ENCODE results near the gene FRMD4A.

FRMD4A gene

GRCh38 chr10:14003517-14004184, 327.1 kb downstream of the FRMD4A start:
- Histone ChIP-seq H3K36me3 (ENCODE audit: control insufficient read depth, insufficient read depth, low read length) (no peaks in the 10 kb centered on the region), H3K27me3 (replicated peaks; ENCODE audit: control insufficient read depth, insufficient read depth, low read length, poor library complexity, severe bottlenecking) (no peaks in the 10 kb centered on the region), H3K9me3 (ENCODE audit: control insufficient read depth, low read length) (no peaks in the 10 kb centered on the region), H3K27ac (ENCODE audit: insufficient read depth, low read length, poor library complexity, severe bottlenecking) (no peak overlapping the region), H3K4me3 (ENCODE audit: insufficient read depth, low read depth, low read length, poor library complexity, severe bottlenecking) (no peak overlapping the region), H3K4me1 (ENCODE audit: control insufficient read depth, insufficient read depth, low read length, poor library complexity, severe bottlenecking) (peaks cover 17% of the 10 kb centered on the region)
- DNase-seq: no peak

- no peak for DNase-seq
- H3K4me1 ChIP-seq (ENCODE audit: control insufficient read depth, insufficient read depth, low read length, poor library complexity, severe bottlenecking): peaks cover 12% of the 10 kb centered on the region
- no peaks in the 10 kb centered on the region for H3K9me3 ChIP-seq (ENCODE audit: control insufficient read depth, low read length)
- H3K4me3 ChIP-seq (ENCODE audit: insufficient read depth, low read depth, low read length, poor library complexity, severe bottlenecking): no peak overlapping the region
- no peaks in the 10 kb centered on the region for H3K36me3 ChIP-seq (ENCODE audit: control insufficient read depth, insufficient read depth, low read length)
- no peak overlapping the region for H3K27ac ChIP-seq (ENCODE audit: insufficient read depth, low read length, poor library complexity, severe bottlenecking)
- H3K27me3 ChIP-seq (replicated peaks; ENCODE audit: control insufficient read depth, insufficient read depth, low read length, poor library complexity, severe bottlenecking): no peaks in the 10 kb centered on the region
Observed at GRCh38 chr10:14001298-14002040, 329.3 kb downstream of the FRMD4A start.

- Histone ChIP-seq H3K27ac (ENCODE audit: insufficient read depth, low read length, poor library complexity, severe bottlenecking) (no peak overlapping the region), H3K4me1 (ENCODE audit: control insufficient read depth, insufficient read depth, low read length, poor library complexity, severe bottlenecking) (peaks cover 7% of the 10 kb centered on the region), H3K36me3 (ENCODE audit: control insufficient read depth, insufficient read depth, low read length) (no peaks in the 10 kb centered on the region), H3K4me3 (ENCODE audit: insufficient read depth, low read depth, low read length, poor library complexity, severe bottlenecking) (no peak overlapping the region), H3K27me3 (replicated peaks; ENCODE audit: control insufficient read depth, insufficient read depth, low read length, poor library complexity, severe bottlenecking) (no peaks in the 10 kb centered on the region), H3K9me3 (ENCODE audit: control insufficient read depth, low read length) (no peaks in the 10 kb centered on the region)
- no peak for DNase-seq
Observed at GRCh38 chr10:13998163-13998835, 332.4 kb downstream of the FRMD4A start.

- H3K36me3 ChIP-seq (ENCODE audit: control insufficient read depth, insufficient read depth, low read length): no peaks in the 10 kb centered on the region
- H3K27me3 ChIP-seq (replicated peaks; ENCODE audit: control insufficient read depth, insufficient read depth, low read length, poor library complexity, severe bottlenecking): no peaks in the 10 kb centered on the region
- H3K9me3 ChIP-seq (ENCODE audit: control insufficient read depth, low read length): no peaks in the 10 kb centered on the region
- H3K4me3 ChIP-seq (ENCODE audit: insufficient read depth, low read depth, low read length, poor library complexity, severe bottlenecking): no peak overlapping the region
- DNase-seq: no peak
- H3K4me1 ChIP-seq (ENCODE audit: control insufficient read depth, insufficient read depth, low read length, poor library complexity, severe bottlenecking): peaks cover 3% of the 10 kb centered on the region
- no peak overlapping the region for H3K27ac ChIP-seq (ENCODE audit: insufficient read depth, low read length, poor library complexity, severe bottlenecking)
Observed at GRCh38 chr10:13997650-13998049, 333.1 kb downstream of the FRMD4A start.

GRCh38 chr10:13994932-13995331, 335.8 kb downstream of the FRMD4A start:
- no peak for DNase-seq
- H3K4me1 ChIP-seq (ENCODE audit: control insufficient read depth, insufficient read depth, low read length, poor library complexity, severe bottlenecking): peaks cover 3% of the 10 kb centered on the region
- no peak overlapping the region for H3K27ac ChIP-seq (ENCODE audit: insufficient read depth, low read length, poor library complexity, severe bottlenecking)
- no peak overlapping the region for H3K4me3 ChIP-seq (ENCODE audit: insufficient read depth, low read depth, low read length, poor library complexity, severe bottlenecking)
- no peaks in the 10 kb centered on the region for H3K27me3 ChIP-seq (replicated peaks; ENCODE audit: control insufficient read depth, insufficient read depth, low read length, poor library complexity, severe bottlenecking)
- H3K9me3 ChIP-seq (ENCODE audit: control insufficient read depth, low read length): no peaks in the 10 kb centered on the region
- H3K36me3 ChIP-seq (ENCODE audit: control insufficient read depth, insufficient read depth, low read length): no peaks in the 10 kb centered on the region

GRCh38 chr10:13993673-13994089, 337.0 kb downstream of the FRMD4A start:
- Histone ChIP-seq H3K27me3 (replicated peaks; ENCODE audit: control insufficient read depth, insufficient read depth, low read length, poor library complexity, severe bottlenecking) (no peaks in the 10 kb centered on the region), H3K36me3 (ENCODE audit: control insufficient read depth, insufficient read depth, low read length) (no peaks in the 10 kb centered on the region), H3K4me1 (ENCODE audit: control insufficient read depth, insufficient read depth, low read length, poor library complexity, severe bottlenecking) (peaks cover 3% of the 10 kb centered on the region), H3K27ac (ENCODE audit: insufficient read depth, low read length, poor library complexity, severe bottlenecking) (no peak overlapping the region), H3K9me3 (ENCODE audit: control insufficient read depth, low read length) (no peaks in the 10 kb centered on the region), H3K4me3 (ENCODE audit: insufficient read depth, low read depth, low read length, poor library complexity, severe bottlenecking) (no peak overlapping the region)
- no peak for DNase-seq

GRCh38 chr10:13993169-13993568, 337.6 kb downstream of the FRMD4A start:
- Histone ChIP-seq H3K27me3 (replicated peaks; ENCODE audit: control insufficient read depth, insufficient read depth, low read length, poor library complexity, severe bottlenecking) (no peaks in the 10 kb centered on the region), H3K4me3 (ENCODE audit: insufficient read depth, low read depth, low read length, poor library complexity, severe bottlenecking) (no peak overlapping the region), H3K36me3 (ENCODE audit: control insufficient read depth, insufficient read depth, low read length) (no peaks in the 10 kb centered on the region), H3K4me1 (ENCODE audit: control insufficient read depth, insufficient read depth, low read length, poor library complexity, severe bottlenecking) (peaks cover 6% of the 10 kb centered on the region), H3K9me3 (ENCODE audit: control insufficient read depth, low read length) (no peaks in the 10 kb centered on the region), H3K27ac (ENCODE audit: insufficient read depth, low read length, poor library complexity, severe bottlenecking) (no peak overlapping the region)
- no peak for DNase-seq

GRCh38 chr10:13991353-13991752, 339.4 kb downstream of the FRMD4A start:
- no peaks in the 10 kb centered on the region for H3K27me3 ChIP-seq (replicated peaks; ENCODE audit: control insufficient read depth, insufficient read depth, low read length, poor library complexity, severe bottlenecking)
- DNase-seq: no peak
- no peak overlapping the region for H3K4me3 ChIP-seq (ENCODE audit: insufficient read depth, low read depth, low read length, poor library complexity, severe bottlenecking)
- no peak overlapping the region for H3K27ac ChIP-seq (ENCODE audit: insufficient read depth, low read length, poor library complexity, severe bottlenecking)
- no peaks in the 10 kb centered on the region for H3K36me3 ChIP-seq (ENCODE audit: control insufficient read depth, insufficient read depth, low read length)
- no peaks in the 10 kb centered on the region for H3K9me3 ChIP-seq (ENCODE audit: control insufficient read depth, low read length)
- H3K4me1 ChIP-seq (ENCODE audit: control insufficient read depth, insufficient read depth, low read length, poor library complexity, severe bottlenecking): peaks cover 15% of the 10 kb centered on the region

GRCh38 chr10:13990946-13991345, 339.8 kb downstream of the FRMD4A start:
- peaks cover 15% of the 10 kb centered on the region for H3K4me1 ChIP-seq (ENCODE audit: control insufficient read depth, insufficient read depth, low read length, poor library complexity, severe bottlenecking)
- H3K27ac ChIP-seq (ENCODE audit: insufficient read depth, low read length, poor library complexity, severe bottlenecking): no peak overlapping the region
- H3K4me3 ChIP-seq (ENCODE audit: insufficient read depth, low read depth, low read length, poor library complexity, severe bottlenecking): no peak overlapping the region
- H3K36me3 ChIP-seq (ENCODE audit: control insufficient read depth, insufficient read depth, low read length): no peaks in the 10 kb centered on the region
- no peaks in the 10 kb centered on the region for H3K9me3 ChIP-seq (ENCODE audit: control insufficient read depth, low read length)
- H3K27me3 ChIP-seq (replicated peaks; ENCODE audit: control insufficient read depth, insufficient read depth, low read length, poor library complexity, severe bottlenecking): no peaks in the 10 kb centered on the region
- no peak for DNase-seq

GRCh38 chr10:13990392-13990805, 340.3 kb downstream of the FRMD4A start:
- Histone ChIP-seq H3K4me1 (ENCODE audit: control insufficient read depth, insufficient read depth, low read length, poor library complexity, severe bottlenecking) (peaks cover 15% of the 10 kb centered on the region), H3K27ac (ENCODE audit: insufficient read depth, low read length, poor library complexity, severe bottlenecking) (no peak overlapping the region), H3K9me3 (ENCODE audit: control insufficient read depth, low read length) (no peaks in the 10 kb centered on the region), H3K36me3 (ENCODE audit: control insufficient read depth, insufficient read depth, low read length) (no peaks in the 10 kb centered on the region), H3K27me3 (replicated peaks; ENCODE audit: control insufficient read depth, insufficient read depth, low read length, poor library complexity, severe bottlenecking) (no peaks in the 10 kb centered on the region), H3K4me3 (ENCODE audit: insufficient read depth, low read depth, low read length, poor library complexity, severe bottlenecking) (no peak overlapping the region)
- no peak for DNase-seq

All from effector memory CD4-positive, alpha-beta T cell (primary cell).